Measurements from ENCODE around the gene LSM5.

DNA sequence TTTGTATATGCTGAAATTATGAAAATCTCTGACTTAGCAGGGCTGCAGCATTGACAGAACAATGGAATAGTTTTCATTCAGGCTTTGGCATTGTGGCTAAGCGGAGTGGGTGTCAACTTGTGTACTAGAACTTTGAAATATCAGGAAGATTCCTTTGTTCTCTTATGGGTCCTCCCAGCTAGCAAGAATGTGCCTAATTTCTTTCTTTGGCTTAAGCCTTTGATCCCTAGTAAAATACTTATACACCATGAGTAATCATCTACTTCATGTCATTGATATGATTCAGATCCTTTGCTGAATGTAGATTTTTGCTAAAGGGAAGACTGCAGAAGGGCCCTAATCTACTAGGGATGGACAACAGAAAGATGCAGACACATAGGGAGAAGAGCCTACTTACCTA, 11.3 kb upstream of the LSM5 start:
- TF ChIP-seq, protein P1, sequence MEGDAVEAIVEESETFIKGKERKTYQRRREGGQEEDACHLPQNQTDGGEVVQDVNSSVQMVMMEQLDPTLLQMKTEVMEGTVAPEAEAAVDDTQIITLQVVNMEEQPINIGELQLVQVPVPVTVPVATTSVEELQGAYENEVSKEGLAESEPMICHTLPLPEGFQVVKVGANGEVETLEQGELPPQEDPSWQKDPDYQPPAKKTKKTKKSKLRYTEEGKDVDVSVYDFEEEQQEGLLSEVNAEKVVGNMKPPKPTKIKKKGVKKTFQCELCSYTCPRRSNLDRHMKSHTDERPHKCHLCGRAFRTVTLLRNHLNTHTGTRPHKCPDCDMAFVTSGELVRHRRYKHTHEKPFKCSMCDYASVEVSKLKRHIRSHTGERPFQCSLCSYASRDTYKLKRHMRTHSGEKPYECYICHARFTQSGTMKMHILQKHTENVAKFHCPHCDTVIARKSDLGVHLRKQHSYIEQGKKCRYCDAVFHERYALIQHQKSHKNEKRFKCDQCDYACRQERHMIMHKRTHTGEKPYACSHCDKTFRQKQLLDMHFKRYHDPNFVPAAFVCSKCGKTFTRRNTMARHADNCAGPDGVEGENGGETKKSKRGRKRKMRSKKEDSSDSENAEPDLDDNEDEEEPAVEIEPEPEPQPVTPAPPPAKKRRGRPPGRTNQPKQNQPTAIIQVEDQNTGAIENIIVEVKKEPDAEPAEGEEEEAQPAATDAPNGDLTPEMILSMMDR (IDR thresholded peaks at IDR 0.05): no peak
- TF ChIP-seq POLR2A (IDR thresholded peaks at IDR 0.05) (no peak), POLR2AphosphoS5 (IDR thresholded peaks at IDR 0.05) (no peak)

Data from prostate gland (tissue), 2 donors.